K562 (cell line): ENCODE measurements around the gene DCAF11. TPM values are rescaled to one million over a fixed set of nuclear protein-coding genes. Genes with fewer than 3 reads are reported as not detected.

ENCODE experiments used
- ILK ChIP-seq: fragments of 450-650 bp; IDR thresholded peaks from 2 replicates; pipeline ENCODE4 v1.6.1; 2016; ENCODE audit warnings: missing genetic modification characterization, low read depth, mild to moderate bottlenecking, missing compliant biosample characterization, moderate library complexity, borderline replicate concordance
- NR1H2 ChIP-seq: sonication (generic); formaldehyde crosslinking; IDR thresholded peaks from 2 replicates; pipeline ENCODE4 v1.4.0; 2020; ENCODE audit warnings: mild to moderate bottlenecking, missing genetic modification reagents
- XRCC3 ChIP-seq: fragments of 450-650 bp; IDR thresholded peaks from 2 replicates; pipeline ENCODE4 v1.6.1; 2017; ENCODE audit warnings: mild to moderate bottlenecking, moderate library complexity
- ZNF445 ChIP-seq: fragments of 250-450 bp; sonication (Bioruptor Pico); IDR thresholded peaks from 2 replicates; pipeline ENCODE4 v1.4.0; 2020; ENCODE audit warnings: low read depth, mild to moderate bottlenecking, moderate library complexity
- ZNF551 ChIP-seq: fragments of 250-450 bp; sonication (Bioruptor Pico); IDR thresholded peaks from 2 replicates; pipeline ENCODE4 v1.5.0; 2021; ENCODE audit warnings: mild to moderate bottlenecking, moderate library complexity
- ZZZ3 ChIP-seq: fragments of 450-650 bp; IDR thresholded peaks from 2 replicates; pipeline ENCODE4 v1.6.1; 2016; ENCODE audit warnings: antibody characterized with exemption, mild to moderate bottlenecking, moderate library complexity
- polyA plus RNA-seq, 8 experiments: library from polyadenylated mRNA; depleted of rRNA in 4 of 8; stranded (reverse) in 5 of 8; unstranded in 3 of 8; fragments of >200 nt; fragmentation: Nextera tagmentation in 2 of 8; fragmentation: Illumina TruSeq in 1 of 8; extraction: Ambion mirVana in 2 of 8; extraction: Trizol in 1 of 8; gene quantifications; 2 replicates each; pipeline versions ENCODE4 v1.2.1 to v1.2.3, GENCODE V29; 2011 to 2014; ENCODE audit warnings: inconsistent platforms in 1 of 8, missing spikeins in 1 of 8
- total RNA-seq, 7 experiments: library from RNA; depleted of rRNA in 6 of 7; stranded (reverse); fragments of >200 nt in 6 of 7; fragmentation: Illumina TruSeq in 2 of 7; extraction: Trizol in 2 of 7; gene quantifications; 2 replicates each; pipeline versions ENCODE4 v1.2.1 to v1.2.3, GENCODE V29; 2011 to 2021; ENCODE audit warnings: low replicate concordance in 1 of 7
- TF ChIP-seq, protein P1 (sequence below): fragments of 450-650 bp; IDR thresholded peaks from one replicate; pipeline ENCODE4 v1.6.1; 2018; ENCODE audit warnings: mild to moderate bottlenecking, moderate library complexity; ENCODE audit not compliant: partially characterized antibody
- TF ChIP-seq, protein P2 (sequence below), 2 experiments: fragments of 450-650 bp; formaldehyde crosslinking in 1 of 2; IDR thresholded peaks; 2 replicates each; pipeline versions ENCODE4 v1.4.0 to v1.6.1; 2014 to 2020; ENCODE audit warnings: mild to moderate bottlenecking in 2 of 2, borderline replicate concordance in 1 of 2, low read depth in 1 of 2
- TF ChIP-seq, protein P3 (sequence below): fragments of 250-450 bp; sonication (Bioruptor Pico); IDR thresholded peaks from 2 replicates; pipeline ENCODE4 v1.5.0; 2022; ENCODE audit warnings: mild to moderate bottlenecking

Gene DCAF11
- total and polyA plus RNA-seq, 9 of the 15 experiments (the other 6 are each of a cell fraction or from before 2014, with no cell fraction given): 8.5 to 46.2 (median 36.4) TPM

DNA sequence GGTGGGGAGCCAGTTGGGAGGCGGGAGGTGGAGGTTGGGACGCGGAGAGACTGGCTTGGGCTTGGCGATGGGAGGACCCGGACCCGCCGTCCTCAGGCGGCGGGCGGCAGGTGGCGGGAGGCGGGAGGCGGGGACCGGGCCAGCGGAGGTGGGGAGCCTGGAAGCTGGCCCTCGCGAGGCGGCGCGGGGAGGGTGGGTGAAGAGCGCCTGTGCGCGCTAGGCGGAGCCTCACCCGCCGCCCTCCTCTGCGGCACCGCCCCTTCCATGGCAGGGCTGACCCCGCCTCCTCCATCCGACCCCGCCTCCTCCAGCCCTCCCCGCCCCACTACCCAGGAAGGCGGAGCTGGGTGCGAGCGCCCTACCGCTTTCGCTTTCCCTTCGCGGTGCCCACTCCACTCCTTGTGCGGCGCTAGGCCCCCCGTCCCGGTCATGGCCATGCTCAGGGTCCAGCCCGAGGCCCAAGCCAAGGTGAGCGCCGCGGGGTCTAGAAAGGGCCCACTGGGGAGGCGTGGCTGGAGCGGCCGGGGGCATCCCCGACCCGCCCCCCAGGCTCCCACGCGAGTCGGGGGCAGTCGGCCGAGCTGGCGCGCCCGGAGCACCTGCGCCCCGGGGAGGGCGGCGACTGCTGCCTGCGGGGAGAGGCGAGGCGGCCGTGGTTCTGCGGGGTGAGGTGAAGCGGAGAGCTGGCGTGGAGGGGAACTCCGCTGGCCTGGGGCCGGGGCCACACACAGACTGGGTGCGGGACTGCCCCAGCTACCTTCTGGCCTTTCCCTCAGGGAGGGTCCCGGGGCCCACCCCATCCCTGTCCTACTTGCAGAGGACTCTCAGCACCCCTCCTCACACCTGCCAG, 21.5 kb downstream of the DCAF11 start, which contains the start of gene PSME1 (continued):
- TF ChIP-seq, protein P1, sequence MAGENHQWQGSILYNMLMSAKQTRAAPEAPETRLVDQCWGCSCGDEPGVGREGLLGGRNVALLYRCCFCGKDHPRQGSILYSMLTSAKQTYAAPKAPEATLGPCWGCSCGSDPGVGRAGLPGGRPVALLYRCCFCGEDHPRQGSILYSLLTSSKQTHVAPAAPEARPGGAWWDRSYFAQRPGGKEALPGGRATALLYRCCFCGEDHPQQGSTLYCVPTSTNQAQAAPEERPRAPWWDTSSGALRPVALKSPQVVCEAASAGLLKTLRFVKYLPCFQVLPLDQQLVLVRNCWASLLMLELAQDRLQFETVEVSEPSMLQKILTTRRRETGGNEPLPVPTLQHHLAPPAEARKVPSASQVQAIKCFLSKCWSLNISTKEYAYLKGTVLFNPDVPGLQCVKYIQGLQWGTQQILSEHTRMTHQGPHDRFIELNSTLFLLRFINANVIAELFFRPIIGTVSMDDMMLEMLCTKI: no peak
- no peak for TF ChIP-seq ZZZ3
- TF ChIP-seq ILK (tag): no peak
- no peak for TF ChIP-seq ZNF445 (CRISPR knock-in tag)
- TF ChIP-seq, protein P2, sequence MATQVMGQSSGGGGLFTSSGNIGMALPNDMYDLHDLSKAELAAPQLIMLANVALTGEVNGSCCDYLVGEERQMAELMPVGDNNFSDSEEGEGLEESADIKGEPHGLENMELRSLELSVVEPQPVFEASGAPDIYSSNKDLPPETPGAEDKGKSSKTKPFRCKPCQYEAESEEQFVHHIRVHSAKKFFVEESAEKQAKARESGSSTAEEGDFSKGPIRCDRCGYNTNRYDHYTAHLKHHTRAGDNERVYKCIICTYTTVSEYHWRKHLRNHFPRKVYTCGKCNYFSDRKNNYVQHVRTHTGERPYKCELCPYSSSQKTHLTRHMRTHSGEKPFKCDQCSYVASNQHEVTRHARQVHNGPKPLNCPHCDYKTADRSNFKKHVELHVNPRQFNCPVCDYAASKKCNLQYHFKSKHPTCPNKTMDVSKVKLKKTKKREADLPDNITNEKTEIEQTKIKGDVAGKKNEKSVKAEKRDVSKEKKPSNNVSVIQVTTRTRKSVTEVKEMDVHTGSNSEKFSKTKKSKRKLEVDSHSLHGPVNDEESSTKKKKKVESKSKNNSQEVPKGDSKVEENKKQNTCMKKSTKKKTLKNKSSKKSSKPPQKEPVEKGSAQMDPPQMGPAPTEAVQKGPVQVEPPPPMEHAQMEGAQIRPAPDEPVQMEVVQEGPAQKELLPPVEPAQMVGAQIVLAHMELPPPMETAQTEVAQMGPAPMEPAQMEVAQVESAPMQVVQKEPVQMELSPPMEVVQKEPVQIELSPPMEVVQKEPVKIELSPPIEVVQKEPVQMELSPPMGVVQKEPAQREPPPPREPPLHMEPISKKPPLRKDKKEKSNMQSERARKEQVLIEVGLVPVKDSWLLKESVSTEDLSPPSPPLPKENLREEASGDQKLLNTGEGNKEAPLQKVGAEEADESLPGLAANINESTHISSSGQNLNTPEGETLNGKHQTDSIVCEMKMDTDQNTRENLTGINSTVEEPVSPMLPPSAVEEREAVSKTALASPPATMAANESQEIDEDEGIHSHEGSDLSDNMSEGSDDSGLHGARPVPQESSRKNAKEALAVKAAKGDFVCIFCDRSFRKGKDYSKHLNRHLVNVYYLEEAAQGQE (IDR thresholded peaks at IDR 0.05; ENCODE audit: borderline replicate concordance): no peak
- TF ChIP-seq, protein P2 (CRISPR knock-in tag; IDR thresholded peaks at IDR 0.05; ENCODE audit: low read depth): no peak
- TF ChIP-seq, protein P3, sequence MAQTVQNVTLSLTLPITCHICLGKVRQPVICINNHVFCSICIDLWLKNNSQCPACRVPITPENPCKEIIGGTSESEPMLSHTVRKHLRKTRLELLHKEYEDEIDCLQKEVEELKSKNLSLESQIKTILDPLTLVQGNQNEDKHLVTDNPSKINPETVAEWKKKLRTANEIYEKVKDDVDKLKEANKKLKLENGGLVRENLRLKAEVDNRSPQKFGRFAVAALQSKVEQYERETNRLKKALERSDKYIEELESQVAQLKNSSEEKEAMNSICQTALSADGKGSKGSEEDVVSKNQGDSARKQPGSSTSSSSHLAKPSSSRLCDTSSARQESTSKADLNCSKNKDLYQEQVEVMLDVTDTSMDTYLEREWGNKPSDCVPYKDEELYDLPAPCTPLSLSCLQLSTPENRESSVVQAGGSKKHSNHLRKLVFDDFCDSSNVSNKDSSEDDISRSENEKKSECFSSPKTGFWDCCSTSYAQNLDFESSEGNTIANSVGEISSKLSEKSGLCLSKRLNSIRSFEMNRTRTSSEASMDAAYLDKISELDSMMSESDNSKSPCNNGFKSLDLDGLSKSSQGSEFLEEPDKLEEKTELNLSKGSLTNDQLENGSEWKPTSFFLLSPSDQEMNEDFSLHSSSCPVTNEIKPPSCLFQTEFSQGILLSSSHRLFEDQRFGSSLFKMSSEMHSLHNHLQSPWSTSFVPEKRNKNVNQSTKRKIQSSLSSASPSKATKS (CRISPR knock-in tag): no peak
- no peak for TF ChIP-seq NR1H2
- no peak for TF ChIP-seq ZNF551 (CRISPR knock-in tag)
- TF ChIP-seq XRCC3: no peak
